Transverse colon (tissue), 3 donors: ENCODE data around the gene HHATL.

Source experiments
- CTCF ChIP-seq, 5 experiments: fragments of 200-600 bp in 3 of 5; fragments of 450-650 bp in 2 of 5; sonication (generic) in 3 of 5; IDR thresholded peaks; 1 replicate in 2 of 5; 2 replicates in 3 of 5; pipeline ENCODE4 v1.5.1; 2016 to 2017; ENCODE audit warnings: antibody characterized with exemption in 5 of 5, inconsistent platforms in 3 of 5, mild to moderate bottlenecking in 2 of 5, moderate library complexity in 1 of 5
- EP300 ChIP-seq: sonication (generic); formaldehyde crosslinking; IDR thresholded peaks from one replicate; pipeline ENCODE4 v1.6.1; 2017; ENCODE audit warnings: antibody characterized with exemption, low read depth

- TF ChIP-seq CTCF (IDR thresholded peaks at IDR 0.05): no peak
- TF ChIP-seq EP300: no peak
Observed at GRCh38 chr3:42667096-42667522, 35.5 kb downstream of the HHATL start.
